IMR-90 (cell line): ENCODE data around the gene PHAF1. TPM values are rescaled to one million over a fixed set of nuclear protein-coding genes. Genes with fewer than 3 reads are reported as not detected.

Source experiments
- ATAC-seq: fragments of 200-7000 bp; cut with Tn5 transposase; 2 replicates; pipeline ENCODE4 v1.9.1; 2020; ENCODE audit warnings: low read depth, mild to moderate bottlenecking, moderate library complexity
- BruUV-seq: library from RNA; stranded (reverse); fragments of 400-500 nt; replicated peaks from 2 replicates; lab custom pipeline; 2021; lab: Mats Ljungman, UMichigan
- CTCF ChIA-PET: fragments of 300-600 bp; formaldehyde crosslinking; extraction: SDS; loops from one replicate; lab custom pipeline; 2021; ENCODE audit warnings: antibody characterized with exemption; lab: Yijun Ruan, JAX
- POLR2A ChIA-PET: fragments of 300-600 bp; sonication (Branson Sonifier 250); formaldehyde crosslinking; loops from one replicate; lab custom pipeline; 2022; ENCODE audit warnings: antibody characterized with exemption; ENCODE audit not compliant: unreplicated experiment; lab: Charles Lee
- DNase-seq: peaks from one replicate; pipeline ENCODE4 v3.0.0; 2013
- H2AFZ ChIP-seq: replicated peaks from 2 replicates; pipeline ENCODE3; 2013; ENCODE audit warnings: low read length, mild to moderate bottlenecking; ENCODE audit not compliant: poor library complexity
- H2AK5ac ChIP-seq: 2 replicates; pipeline ENCODE4 v1.6.1; 2013; ENCODE audit warnings: low read depth, low read length, inconsistent platforms
- H2AK9ac ChIP-seq: replicated peaks from 2 replicates; pipeline ENCODE3; 2013; ENCODE audit warnings: mild to moderate bottlenecking, low read depth, low read length, moderate library complexity; ENCODE audit not compliant: poor library complexity
- H2BK120ac ChIP-seq: 2 replicates; pipeline ENCODE4 v1.6.1; 2013; ENCODE audit warnings: low read depth, low read length, inconsistent platforms
- H2BK15ac ChIP-seq: 3 replicates; pipeline ENCODE4 v1.6.1; 2013; ENCODE audit warnings: low read depth, low read length, inconsistent platforms
- H2BK20ac ChIP-seq: 2 replicates; pipeline ENCODE4 v1.6.1; 2013; ENCODE audit warnings: low read depth, mild to moderate bottlenecking, inconsistent platforms, low read length, moderate library complexity
- H2BK5ac ChIP-seq: 2 replicates; pipeline ENCODE4 v1.6.1; 2013; ENCODE audit warnings: mild to moderate bottlenecking, low read depth, low read length, inconsistent platforms; ENCODE audit not compliant: poor library complexity, severe bottlenecking
- H3K14ac ChIP-seq: replicated peaks from 2 replicates; pipeline ENCODE4 v1.6.1; 2013; ENCODE audit warnings: low read depth, low read length, inconsistent platforms
- H3K18ac ChIP-seq: 2 replicates; pipeline ENCODE4 v1.6.1; 2013; ENCODE audit warnings: low read depth, low read length, control low read depth
- H3K23ac ChIP-seq: 2 replicates; pipeline ENCODE4 v1.6.1; 2013; ENCODE audit warnings: low read depth, low read length, inconsistent platforms
- H3K27ac ChIP-seq: 2 replicates; pipeline ENCODE4 v1.5.1; 2013; ENCODE audit warnings: mild to moderate bottlenecking, control low read depth, low read length; ENCODE audit not compliant: insufficient read depth
- H3K27me3 ChIP-seq: 2 replicates; pipeline ENCODE4 v1.6.1; 2013; ENCODE audit warnings: low read length; ENCODE audit not compliant: control insufficient read depth, insufficient read depth
- H3K36me3 ChIP-seq: 2 replicates; pipeline ENCODE4 v1.6.1; 2013; ENCODE audit warnings: low read length, mixed read lengths; ENCODE audit not compliant: control insufficient read depth, insufficient read depth
- H3K4ac ChIP-seq: 2 replicates; pipeline ENCODE4 v1.6.1; 2013; ENCODE audit warnings: low read depth, low read length, inconsistent platforms
- H3K4me1 ChIP-seq: 2 replicates; pipeline ENCODE4 v1.6.1; 2013; ENCODE audit warnings: low read length, mixed read lengths; ENCODE audit not compliant: control insufficient read depth, insufficient read depth
- H3K4me2 ChIP-seq: 2 replicates; pipeline ENCODE4 v1.6.1; 2013; ENCODE audit warnings: low read depth, mild to moderate bottlenecking, control low read depth, low read length, moderate library complexity
- H3K4me3 ChIP-seq: 2 replicates; pipeline ENCODE4 v1.5.1; 2013; ENCODE audit warnings: low read depth, mild to moderate bottlenecking, control low read depth, low read length, moderate library complexity; ENCODE audit not compliant: insufficient read depth
- H3K56ac ChIP-seq: 2 replicates; pipeline ENCODE4 v1.6.1; 2013; ENCODE audit warnings: low read length, inconsistent platforms; ENCODE audit not compliant: insufficient read depth; ENCODE audit errors: extremely low read depth
- H3K79me1 ChIP-seq, 2 experiments: 2 replicates each; pipeline ENCODE4 v1.6.1; 2013; ENCODE audit warnings: low read length in 2 of 2, inconsistent platforms in 1 of 2, low read depth in 1 of 2
- H3K9ac ChIP-seq: 2 replicates; pipeline ENCODE4 v1.6.1; 2013; ENCODE audit warnings: low read depth, low read length, control low read depth
- H3K9me1 ChIP-seq: 2 replicates; pipeline ENCODE4 v1.6.1; 2013; ENCODE audit warnings: low read length, inconsistent platforms; ENCODE audit not compliant: insufficient read depth
- H3K9me3 ChIP-seq: 2 replicates; pipeline ENCODE4 v1.6.1; 2013; ENCODE audit warnings: low read length; ENCODE audit not compliant: control insufficient read depth, insufficient read depth
- H4K20me1 ChIP-seq: 2 replicates; pipeline ENCODE4 v1.6.1; 2013; ENCODE audit warnings: low read length, inconsistent platforms; ENCODE audit not compliant: insufficient read depth
- H4K5ac ChIP-seq: 2 replicates; pipeline ENCODE4 v1.6.1; 2013; ENCODE audit warnings: mild to moderate bottlenecking, low read depth, low read length, control low read depth
- H4K8ac ChIP-seq, 2 experiments: 2 replicates each; pipeline ENCODE4 v1.6.1; 2013; ENCODE audit warnings: low read depth in 2 of 2, low read length in 2 of 2, control low read depth in 1 of 2, inconsistent platforms in 1 of 2
- H4K91ac ChIP-seq: 2 replicates; pipeline ENCODE4 v1.6.1; 2013; ENCODE audit warnings: low read depth, low read length, inconsistent platforms; ENCODE audit not compliant: insufficient read depth
- RFX5 ChIP-seq: IDR thresholded peaks from 2 replicates; pipeline ENCODE4 v1.8.0; 2012; ENCODE audit warnings: low read depth, mild to moderate bottlenecking, low read length, moderate library complexity
- WGBS, 2 experiments: methylation state at CpG; one replicate each; pipeline versions ENCODE4 v1.1.5 to v1.1.7; 2013; ENCODE audit warnings: missing lambda C conversion rate in 2 of 2; ENCODE audit not compliant: insufficient read length in 1 of 2; ENCODE audit errors: extremely low coverage in 2 of 2; 5-methylcytosine and 5-hydroxymethylcytosine counted together
- dilution Hi-C: fragments of 300-500 bp; cut with HindIII; formaldehyde crosslinking; loops from one replicate; pipeline ENCODE4 v1.14.3; 2018; ENCODE audit warnings: low sequenced_read_pairs; ENCODE audit not compliant: unreplicated experiment
- in situ Hi-C: fragments of 300-500 bp; cut with MboI; formaldehyde crosslinking; loops from 3 replicates; pipeline ENCODE4 v1.14.3; 2019; ENCODE audit warnings: low sequenced_read_pairs, inconsistent platforms, mixed read lengths
- intact Hi-C: fragments of 100-400 bp; cut with micrococcal nuclease; formaldehyde crosslinking; loops from 2 replicates; pipeline ENCODE4 v1.10.0; 2022
- polyA plus RNA-seq, 3 experiments: library from polyadenylated mRNA; depleted of rRNA; stranded (reverse); fragments of >200 nt; gene quantifications; 2 replicates each; pipeline ENCODE4 v1.2.3, GENCODE V29; 2012; ENCODE audit warnings: low replicate concordance in 1 of 3
- total RNA-seq: library from RNA; depleted of rRNA; stranded (reverse); fragments of >200 nt; gene quantifications from 2 replicates; pipeline ENCODE4 v1.2.3, GENCODE V29; 2012

PHAF1 gene
- total and polyA plus RNA-seq, 2 of the 4 experiments (the other 2 are of a cell fraction), result 14.0 to 19.8 TPM

- Histone ChIP-seq H3K4me1 (peaks cover 7% of the 10 kb centered on the region; the same call in 1 of the 2 replicates), H2AK9ac (no peak overlapping the region), H4K5ac (no peak overlapping the region), H3K4me2 (no peak overlapping the region), H3K23ac (no peak overlapping the region), H3K27me3 (no peaks in the 10 kb centered on the region), H2BK120ac (no peak overlapping the region), H2BK15ac (no peak overlapping the region), H3K4me3 (no peak overlapping the region), H3K9ac (no peak overlapping the region), H2AFZ (no peak overlapping the region), H3K27ac (no peak overlapping the region), H4K20me1 (peaks cover 3% of the 10 kb centered on the region; the same call in 1 of the 2 replicates), H2AK5ac (no peak overlapping the region), H3K18ac (no peak overlapping the region), H3K14ac (peak overlapping the region; percentile 72; the same call in 1 of the 2 replicates), H3K36me3 (peaks cover 10% of the 10 kb centered on the region), H3K56ac (no peak overlapping the region), H3K79me1 (peaks cover 17 to 52% of the 10 kb centered on the region in 2 experiments), H3K9me3 (no peaks in the 10 kb centered on the region), H4K91ac (no peak overlapping the region), H3K9me1 (peaks cover 12% of the 10 kb centered on the region; the same call in 1 of the 2 replicates), H2BK20ac (no peak overlapping the region), H2BK5ac (no peak overlapping the region), H3K4ac (no peak overlapping the region), H4K8ac (no peak overlapping the region)
- in situ Hi-C loops, result no loop called here
- ChIA-PET POLR2A (interaction anchor here (0.6 kb wide), 1 partner anchor 19 kb away, joined by 3 read pairs; no protein-coding TSS in a partner anchor), CTCF (interaction anchor here (0.7 to 1.5 kb wide), 3 partner anchors 19 to 39 kb away, joined by 3 to 6 read pairs (median 5); no protein-coding TSS in a partner anchor)
- no peak for DNase-seq
- BruUV-seq, result no TSS peak
- dilution Hi-C loops, result no loop called here
- ATAC-seq, result no peak
- no CpG with 5 or more reads among the region's 6 CpGs for WGBS, 2 experiments
- TF ChIP-seq RFX5, result no peak
- intact Hi-C loops, result no loop called here
Measured at GRCh38 chr16:67082100-67082499, 27.6 kb upstream of the PHAF1 start.
